HCT116 (cell line): ENCODE results near the gene ALG6. TPM values are rescaled to one million over a fixed set of nuclear protein-coding genes. Genes with fewer than 3 reads are reported as not detected.

Source experiments
- ATAC-seq: fragments of 200-7000 bp; cut with Tn5 transposase; 2 replicates; pipeline ENCODE4 v1.9.1; 2020; ENCODE audit warnings: mild to moderate bottlenecking, moderate library complexity
- BruUV-seq: library from RNA; stranded (reverse); fragments of 400-500 nt; replicated peaks from 2 replicates; lab custom pipeline; 2021; lab: Mats Ljungman, UMichigan
- CTCF ChIA-PET: fragments of 300-600 bp; sonication (Branson Sonifier 250); formaldehyde crosslinking; loops from one replicate; lab custom pipeline; 2021; ENCODE audit warnings: antibody characterized with exemption; lab: Charles Lee
- POLR2A ChIA-PET: fragments of 300-600, 350-600 bp; sonication (Branson Sonifier 250); formaldehyde crosslinking; loops from one replicate; lab custom pipeline; 2021; ENCODE audit warnings: antibody characterized with exemption; lab: Charles Lee
- RAD21 ChIA-PET, 2 experiments: fragments of 300-600 bp; sonication (Branson Sonifier 250); formaldehyde crosslinking; loops; one replicate each; lab custom pipeline; 2023; ENCODE audit warnings: low total read pairs in 2 of 2; ENCODE audit not compliant: uncharacterized antibody in 2 of 2, unreplicated experiment in 2 of 2, low non-redundant PET in 1 of 2; lab: Charles Lee
- DNase-seq: peaks from one replicate; pipeline ENCODE4 v3.0.0-alpha.2; 2010; ENCODE audit warnings: low read depth, low spot score
- H2AFZ ChIP-seq: fragments of 200-600 bp; shearing (Covaris generic), sonication (generic); 2 replicates; pipeline ENCODE4 v1.6.1; 2017; ENCODE audit warnings: low read depth, mixed run types, mixed read lengths, antibody characterized with exemption, low read length; ENCODE audit not compliant: poor library complexity, severe bottlenecking
- H3K27ac ChIP-seq: 2 replicates; pipeline ENCODE4 v1.5.1; 2012; ENCODE audit warnings: low read depth, low read length
- H3K27me3 ChIP-seq: fragments of 200-600 bp; sonication (generic); 2 replicates; pipeline ENCODE4 v1.6.1; 2016; ENCODE audit warnings: mixed run types, low read length, mixed read lengths; ENCODE audit not compliant: insufficient read depth
- H3K36me3 ChIP-seq, 2 experiments: fragments of 200-500 bp in 1 of 2; fragments of 200-600 bp in 1 of 2; sonication (Bioruptor generic) in 1 of 2; sonication (generic) in 1 of 2; 2 replicates each; pipeline versions ENCODE4 v1.5.1 to v1.6.1; 2014 to 2016; ENCODE audit warnings: low read length in 2 of 2, inconsistent platforms in 1 of 2, mixed read lengths in 1 of 2, mixed run types in 1 of 2; ENCODE audit not compliant: insufficient read depth in 2 of 2, control insufficient read depth in 1 of 2
- H3K4me1 ChIP-seq, 2 experiments: fragments of 200-600 bp in 1 of 2; sonication (generic) in 1 of 2; 2 replicates each; pipeline versions ENCODE4 v1.5.1 to v1.6.1; 2012 to 2017; ENCODE audit warnings: low read length in 2 of 2, inconsistent platforms in 1 of 2, mild to moderate bottlenecking in 1 of 2, mixed read lengths in 1 of 2, mixed run types in 1 of 2, moderate library complexity in 1 of 2; ENCODE audit not compliant: insufficient read depth in 2 of 2, control insufficient read depth in 1 of 2
- H3K4me2 ChIP-seq: fragments of 200-600 bp; sonication (generic); 2 replicates; pipeline ENCODE4 v1.6.1; 2017; ENCODE audit warnings: mixed run types, low read length, mixed read lengths
- H3K4me3 ChIP-seq, 2 experiments: fragments of 200-600 bp in 1 of 2; sonication (generic) in 1 of 2; replicated peaks in 1 of 2; 2 replicates each; pipeline ENCODE4 v1.5.1; 2011 to 2016; ENCODE audit warnings: low read length in 2 of 2, control low read depth in 1 of 2, low read depth in 1 of 2, mild to moderate bottlenecking in 1 of 2, mixed read lengths in 1 of 2, mixed run types in 1 of 2
- H3K79me2 ChIP-seq: fragments of 200-600 bp; sonication (generic); 2 replicates; pipeline ENCODE4 v1.6.1; 2017; ENCODE audit warnings: mild to moderate bottlenecking, mixed run types, low read length, moderate library complexity, mixed read lengths; ENCODE audit not compliant: insufficient read depth
- H3K9ac ChIP-seq: fragments of 200-600 bp; sonication (generic); 2 replicates; pipeline ENCODE4 v1.6.1; 2016; ENCODE audit warnings: low read length, mixed read lengths
- H3K9me2 ChIP-seq: fragments of 200-600 bp; sonication (generic), shearing (Covaris generic); 2 replicates; pipeline ENCODE4 v1.6.1; 2017; ENCODE audit warnings: mixed run types, mild to moderate bottlenecking, moderate library complexity; ENCODE audit not compliant: insufficient read depth
- H3K9me3 ChIP-seq, 2 experiments: fragments of 200-500 bp in 1 of 2; fragments of 200-600 bp in 1 of 2; sonication (Bioruptor generic) in 1 of 2; sonication (generic) in 1 of 2; 2 replicates each; pipeline ENCODE4 v1.6.1; 2014 to 2017; ENCODE audit warnings: low read length in 2 of 2, mixed read lengths in 2 of 2, inconsistent platforms in 1 of 2, low read depth in 1 of 2, mild to moderate bottlenecking in 1 of 2, mixed run types in 1 of 2, moderate library complexity in 1 of 2; ENCODE audit not compliant: control insufficient read depth in 1 of 2, insufficient read depth in 1 of 2
- H4K20me1 ChIP-seq: fragments of 200-600 bp; sonication (generic), shearing (Covaris generic); 2 replicates; pipeline ENCODE4 v1.6.1; 2017; ENCODE audit warnings: mixed run types, mild to moderate bottlenecking, moderate library complexity; ENCODE audit not compliant: insufficient read depth
- CEBPB ChIP-seq: IDR thresholded peaks from 2 replicates; pipeline ENCODE4 v1.6.1; 2012; ENCODE audit warnings: low read depth
- EZH2 ChIP-seq: fragments of 200-600 bp; sonication (generic); IDR thresholded peaks from 2 replicates; pipeline ENCODE4 v1.6.1; 2017; ENCODE audit warnings: antibody characterized with exemption, mixed run types
- EZH2phosphoT487 ChIP-seq: fragments of 200-600 bp; IDR thresholded peaks from 2 replicates; pipeline ENCODE4 v1.6.1; 2018; ENCODE audit warnings: antibody characterized with exemption, borderline replicate concordance
- FOSL1 ChIP-seq: IDR thresholded peaks from 2 replicates; pipeline ENCODE4 v1.6.1; 2012; ENCODE audit warnings: low read depth
- RAD21 ChIP-seq: IDR thresholded peaks from 2 replicates; pipeline ENCODE4 v1.6.1; 2012; ENCODE audit warnings: low read depth, mild to moderate bottlenecking
- SRF ChIP-seq: IDR thresholded peaks from 2 replicates; pipeline ENCODE4 v1.6.1; 2012; ENCODE audit warnings: low read depth
- YY1 ChIP-seq: IDR thresholded peaks from 2 replicates; pipeline ENCODE4 v1.6.1; 2011; ENCODE audit warnings: low read length, low read depth, moderate library complexity, mild to moderate bottlenecking; ENCODE audit not compliant: insufficient replicate concordance; ENCODE audit errors: extremely low read depth
- ZNF274 ChIP-seq: fragments of 200-500 bp; sonication (Bioruptor generic); IDR thresholded peaks from 2 replicates; pipeline ENCODE4 v1.6.1; 2014; ENCODE audit warnings: mild to moderate bottlenecking, low read depth, low read length, inconsistent platforms
- intact Hi-C: fragments of 100-400 bp; cut with micrococcal nuclease; formaldehyde crosslinking; loops from 2 replicates; pipeline ENCODE4 v1.10.0; 2022
- total RNA-seq: library from RNA; stranded (reverse); gene quantifications from one replicate; pipeline ENCODE4 v1.2.1, GENCODE V29; 2021; ENCODE audit not compliant: unreplicated experiment
- TF ChIP-seq, protein P1 (sequence below): IDR thresholded peaks from 2 replicates; pipeline ENCODE4 v1.6.1; 2012
- TF ChIP-seq, protein P2 (sequence below), 3 experiments: fragments of 200-600 bp in 1 of 3; sonication (generic) in 1 of 3; IDR thresholded peaks in 2 of 3; conservative IDR thresholded peaks in 1 of 3; 2 replicates each; pipeline ENCODE4 v1.5.1; 2012 to 2017; ENCODE audit warnings: low read depth in 2 of 3, low read length in 2 of 3, antibody characterized with exemption in 1 of 3, borderline replicate concordance in 1 of 3, control low read depth in 1 of 3, mild to moderate bottlenecking in 1 of 3, mixed read lengths in 1 of 3, mixed run types in 1 of 3, moderate library complexity in 1 of 3; ENCODE audit not compliant: insufficient read depth in 1 of 3

The ALG6 gene
- total RNA-seq, 1 experiment from 2014 or later, result 14.7 TPM

GRCh38 chr1:63454269-63454668 is 86.8 kb downstream of the ALG6 start:
- TF ChIP-seq, protein P1, sequence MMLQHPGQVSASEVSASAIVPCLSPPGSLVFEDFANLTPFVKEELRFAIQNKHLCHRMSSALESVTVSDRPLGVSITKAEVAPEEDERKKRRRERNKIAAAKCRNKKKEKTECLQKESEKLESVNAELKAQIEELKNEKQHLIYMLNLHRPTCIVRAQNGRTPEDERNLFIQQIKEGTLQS, result no peak
- TF ChIP-seq, protein P2, sequence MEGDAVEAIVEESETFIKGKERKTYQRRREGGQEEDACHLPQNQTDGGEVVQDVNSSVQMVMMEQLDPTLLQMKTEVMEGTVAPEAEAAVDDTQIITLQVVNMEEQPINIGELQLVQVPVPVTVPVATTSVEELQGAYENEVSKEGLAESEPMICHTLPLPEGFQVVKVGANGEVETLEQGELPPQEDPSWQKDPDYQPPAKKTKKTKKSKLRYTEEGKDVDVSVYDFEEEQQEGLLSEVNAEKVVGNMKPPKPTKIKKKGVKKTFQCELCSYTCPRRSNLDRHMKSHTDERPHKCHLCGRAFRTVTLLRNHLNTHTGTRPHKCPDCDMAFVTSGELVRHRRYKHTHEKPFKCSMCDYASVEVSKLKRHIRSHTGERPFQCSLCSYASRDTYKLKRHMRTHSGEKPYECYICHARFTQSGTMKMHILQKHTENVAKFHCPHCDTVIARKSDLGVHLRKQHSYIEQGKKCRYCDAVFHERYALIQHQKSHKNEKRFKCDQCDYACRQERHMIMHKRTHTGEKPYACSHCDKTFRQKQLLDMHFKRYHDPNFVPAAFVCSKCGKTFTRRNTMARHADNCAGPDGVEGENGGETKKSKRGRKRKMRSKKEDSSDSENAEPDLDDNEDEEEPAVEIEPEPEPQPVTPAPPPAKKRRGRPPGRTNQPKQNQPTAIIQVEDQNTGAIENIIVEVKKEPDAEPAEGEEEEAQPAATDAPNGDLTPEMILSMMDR (IDR thresholded peaks at IDR 0.05 in 2 of 3, conservative IDR thresholded peaks at IDR 0.05 in 1 of 3; ENCODE audit: borderline replicate concordance in 1 of 3, insufficient read depth in 1 of 3, low read depth in 2 of 3, low read length in 2 of 3), result peak in 2 of 3 experiments; percentile 11 to 30; a peak in 2 of 6 replicates
- TF ChIP-seq FOSL1 (no peak), RAD21 (peak; percentile 20; the same call in 1 of the 2 replicates), SRF (no peak), CEBPB (no peak), EZH2phosphoT487 (no peak), EZH2 (no peak), YY1 (no peak), ZNF274 (no peak)
- H4K20me1 ChIP-seq, result no peaks in the 10 kb centered on the region
- H3K9me2 ChIP-seq, result no peaks in the 10 kb centered on the region
- no peak overlapping the region for H3K4me3 ChIP-seq
- no peak overlapping the region for H3K27ac ChIP-seq
- H3K79me2 ChIP-seq, result no peaks in the 10 kb centered on the region
- H3K9ac ChIP-seq, result no peak overlapping the region
- H3K9me3 ChIP-seq, result no peaks in the 10 kb centered on the region
- RAD21 ChIA-PET, result no interaction called here
- H3K36me3 ChIP-seq, result no peaks in the 10 kb centered on the region
- H3K27me3 ChIP-seq, result no peaks in the 10 kb centered on the region
- intact Hi-C loops, result no loop called here
- DNase-seq (no peak), ATAC-seq (no peak)
- H3K4me2 ChIP-seq, result no peak overlapping the region
- CTCF ChIA-PET, result interaction anchor here (1.0 kb wide), 2 partner anchors 126 to 264 kb away, joined by 3 read pairs; no protein-coding TSS in a partner anchor
- BruUV-seq, result no TSS peak
- no peaks in the 10 kb centered on the region for H3K4me1 ChIP-seq
- POLR2A ChIA-PET, result no interaction called here
- H2AFZ ChIP-seq, result no peak overlapping the region
